GM23338 (cell line): ENCODE measurements around the gene PROSER2. TPM values are rescaled to one million over a fixed set of nuclear protein-coding genes. Genes with fewer than 3 reads are reported as not detected.

ENCODE experiments used
- ATAC-seq: fragments of 200-7000 bp; cut with Tn5 transposase; 3 replicates; pipeline ENCODE4 v1.9.1; 2020
- DNase-seq: peaks from one replicate; pipeline ENCODE4 v3.0.0-alpha.2; 2015; ENCODE audit warnings: low spot score
- H2AFZ ChIP-seq: fragments of 200-600 bp; sonication (generic); 2 replicates; pipeline ENCODE4 v1.8.0; 2016; ENCODE audit warnings: antibody characterized with exemption, mild to moderate bottlenecking, moderate library complexity
- H3F3A ChIP-seq: fragments of 200-600 bp; sonication (generic); replicated peaks from 2 replicates; pipeline ENCODE4 v1.8.0; 2017; ENCODE audit warnings: antibody characterized with exemption, mixed run types, low read depth
- H3K27ac ChIP-seq: fragments of 200-600 bp; sonication (generic); 2 replicates; pipeline ENCODE4 v1.6.1; 2016; ENCODE audit warnings: low read depth
- H3K27me3 ChIP-seq: fragments of 200-600 bp; sonication (generic); 2 replicates; pipeline ENCODE4 v1.8.0; 2016; ENCODE audit warnings: mild to moderate bottlenecking, mixed run types, moderate library complexity; ENCODE audit not compliant: insufficient read depth
- H3K36me3 ChIP-seq: fragments of 200-600 bp; sonication (generic); 2 replicates; pipeline ENCODE4 v1.8.0; 2016; ENCODE audit warnings: mild to moderate bottlenecking; ENCODE audit not compliant: insufficient read depth
- H3K4me1 ChIP-seq: fragments of 200-600 bp; sonication (generic); 2 replicates; pipeline ENCODE4 v1.8.0; 2016; ENCODE audit warnings: mild to moderate bottlenecking, moderate library complexity; ENCODE audit not compliant: insufficient read depth
- H3K4me2 ChIP-seq: fragments of 200-600 bp; sonication (generic); 2 replicates; pipeline ENCODE4 v1.7.1; 2017; ENCODE audit warnings: mixed run types
- H3K4me3 ChIP-seq: fragments of 200-600 bp; sonication (generic); 2 replicates; pipeline ENCODE4 v1.6.1; 2016; ENCODE audit warnings: mixed run types
- H3K79me2 ChIP-seq: fragments of 200-600 bp; sonication (generic); replicated peaks from 2 replicates; pipeline ENCODE4 v1.8.0; 2017; ENCODE audit warnings: mild to moderate bottlenecking; ENCODE audit not compliant: insufficient read depth
- H3K9me2 ChIP-seq: fragments of 200-600 bp; sonication (generic); 2 replicates; pipeline ENCODE4 v1.8.0; 2017; ENCODE audit not compliant: insufficient read depth
- H4K20me1 ChIP-seq: fragments of 200-600 bp; sonication (generic); replicated peaks from 2 replicates; pipeline ENCODE4 v1.8.0; 2017; ENCODE audit warnings: mild to moderate bottlenecking; ENCODE audit not compliant: insufficient read depth
- H3K27ac Mint-ChIP-seq: 2 replicates; pipeline ENCODE4 v1.8.0; 2020; ENCODE audit warnings: inconsistent platforms, mild to moderate bottlenecking, moderate library complexity, mixed read lengths
- H3K27me3 Mint-ChIP-seq: 3 replicates; pipeline ENCODE4 v1.8.0; 2022; ENCODE audit warnings: low read depth, mild to moderate bottlenecking, moderate library complexity, mixed read lengths, inconsistent platforms; ENCODE audit not compliant: insufficient read depth, poor library complexity
- H3K36me3 Mint-ChIP-seq: 3 replicates; pipeline ENCODE4 v1.8.0; 2021; ENCODE audit warnings: low read depth, mild to moderate bottlenecking, inconsistent platforms, moderate library complexity, mixed read lengths
- H3K4me1 Mint-ChIP-seq: 3 replicates; pipeline ENCODE4 v1.8.0; 2020; ENCODE audit warnings: mild to moderate bottlenecking, inconsistent platforms, mixed read lengths
- H3K4me3 Mint-ChIP-seq: 3 replicates; pipeline ENCODE4 v1.8.0; 2021; ENCODE audit warnings: moderate library complexity, mild to moderate bottlenecking, inconsistent platforms, mixed read lengths
- H3K9me3 Mint-ChIP-seq: 3 replicates; pipeline ENCODE4 v1.8.0; 2020; ENCODE audit warnings: moderate library complexity, mild to moderate bottlenecking, inconsistent platforms, mixed read lengths
- CREB1 ChIP-seq: fragments of 250-450 bp; sonication (Bioruptor Pico); IDR thresholded peaks from 2 replicates; pipeline ENCODE4 v1.5.0; 2020; ENCODE audit warnings: low read depth, mild to moderate bottlenecking, moderate library complexity
- CTCF ChIP-seq, 2 experiments: fragments of 200-600 bp in 1 of 2; sonication (generic) in 1 of 2; conservative IDR thresholded peaks; 2 replicates each; pipeline versions ENCODE4 v1.5.1 to v1.6.1; 2016 to 2017; ENCODE audit warnings: antibody characterized with exemption in 2 of 2, low read depth in 2 of 2, mild to moderate bottlenecking in 2 of 2, moderate library complexity in 1 of 2
- ETS1 ChIP-seq: IDR thresholded peaks from 2 replicates; pipeline ENCODE4 v1.6.1; 2016; ENCODE audit warnings: antibody characterized with exemption
- EZH2 ChIP-seq: fragments of 200-600 bp; sonication (generic); IDR thresholded peaks from one replicate; pipeline ENCODE4 v1.8.0; 2017; ENCODE audit warnings: antibody characterized with exemption, mild to moderate bottlenecking, low read depth; ENCODE audit not compliant: unreplicated experiment
- EZH2phosphoT487 ChIP-seq: fragments of 200-600 bp; sonication (generic); IDR thresholded peaks from one replicate; pipeline ENCODE4 v1.8.1; 2018; ENCODE audit warnings: antibody characterized with exemption; ENCODE audit not compliant: unreplicated experiment
- JUNB ChIP-seq: IDR thresholded peaks from one replicate; pipeline ENCODE4 v1.6.1; 2016; ENCODE audit warnings: antibody characterized with exemption; ENCODE audit not compliant: unreplicated experiment
- NANOG ChIP-seq: IDR thresholded peaks from 2 replicates; pipeline ENCODE4 v1.6.1; 2016; ENCODE audit warnings: antibody characterized with exemption, borderline replicate concordance
- POLR2AphosphoS5 ChIP-seq: IDR thresholded peaks from 2 replicates; pipeline ENCODE4 v1.6.1; 2016; ENCODE audit warnings: antibody characterized with exemption, low read depth
- REST ChIP-seq: IDR thresholded peaks from one replicate; pipeline ENCODE4 v1.6.1; 2018; ENCODE audit warnings: antibody characterized with exemption; ENCODE audit not compliant: unreplicated experiment
- STAT1 ChIP-seq: IDR thresholded peaks from one replicate; pipeline ENCODE4 v1.6.1; 2016; ENCODE audit warnings: antibody characterized with exemption; ENCODE audit not compliant: unreplicated experiment
- ZNF114 ChIP-seq: fragments of 250-450 bp; sonication (Bioruptor Pico); IDR thresholded peaks from 2 replicates; pipeline ENCODE4 v1.5.0; 2020; ENCODE audit warnings: mild to moderate bottlenecking, moderate library complexity
- ZNF331 ChIP-seq: fragments of 250-450 bp; sonication (Bioruptor Pico); IDR thresholded peaks from 2 replicates; pipeline ENCODE4 v1.5.0; 2020; ENCODE audit warnings: low read depth, mild to moderate bottlenecking, moderate library complexity
- polyA plus RNA-seq: library from polyadenylated mRNA; unstranded; fragments of >200 nt; fragmentation: Nextera tagmentation; extraction: Ambion mirVana; gene quantifications from 2 replicates; pipeline ENCODE4 v1.2.1, GENCODE V29; 2016
- total RNA-seq: library from RNA; depleted of rRNA; stranded (reverse); fragments of >200 nt; shearing (Covaris generic); gene quantifications from 2 replicates; pipeline ENCODE4 v1.2.3, GENCODE V29; 2014

The PROSER2 gene
- total and polyA plus RNA-seq, 2 experiments from 2014 or later: 4.2 to 10.8 TPM

GRCh38 chr10:11804336-11804735 lies 18.8 kb upstream of the PROSER2 start:
- Histone ChIP-seq H3K9me2 (no peaks in the 10 kb centered on the region), H3K4me2 (no peak overlapping the region), H3F3A (no peaks in the 10 kb centered on the region), H2AFZ (peak overlapping the region; percentile 43; the same call in 1 of the 2 replicates), H3K27ac (no peak overlapping the region), H3K36me3 (no peaks in the 10 kb centered on the region), H3K4me3 (no peak overlapping the region), H3K4me1 (no peaks in the 10 kb centered on the region), H4K20me1 (no peaks in the 10 kb centered on the region), H3K27me3 (no peaks in the 10 kb centered on the region), H3K79me2 (no peaks in the 10 kb centered on the region)
- peaks cover 6% of the 10 kb centered on the region; the same call in 1 of the 3 replicates for H3K4me1 Mint-ChIP-seq
- peaks cover 3% of the 10 kb centered on the region for H3K27me3 Mint-ChIP-seq
- TF ChIP-seq STAT1 (no peak), CREB1 (CRISPR knock-in tag) (no peak), ZNF331 (no peak), CTCF (conservative IDR thresholded peaks at IDR 0.05; ENCODE audit: low read depth in 2 of 2) (no peak)
- H3K4me3 Mint-ChIP-seq: no peak overlapping the region
- H3K9me3 Mint-ChIP-seq: peaks cover 9% of the 10 kb centered on the region; the same call in 1 of the 3 replicates
- ATAC-seq (no peak), DNase-seq (no peak)
- H3K27ac Mint-ChIP-seq: no peak overlapping the region
- H3K36me3 Mint-ChIP-seq: no peaks in the 10 kb centered on the region

- Histone ChIP-seq H3K36me3 (no peaks in the 10 kb centered on the region), H3K79me2 (no peaks in the 10 kb centered on the region), H4K20me1 (no peaks in the 10 kb centered on the region), H3K9me2 (no peaks in the 10 kb centered on the region), H3K27me3 (no peaks in the 10 kb centered on the region), H2AFZ (0 out of 2 replicates have a peak overlapping the region, but pooled peaks have one; percentile 81), H3K4me2 (no peak overlapping the region), H3K4me3 (no peak overlapping the region), H3F3A (no peaks in the 10 kb centered on the region), H3K27ac (no peak overlapping the region), H3K4me1 (no peaks in the 10 kb centered on the region; the same call in 1 of the 2 replicates)
- peaks cover 9% of the 10 kb centered on the region; the same call in 1 of the 3 replicates for H3K9me3 Mint-ChIP-seq
- H3K4me1 Mint-ChIP-seq: peaks cover 6% of the 10 kb centered on the region
- H3K36me3 Mint-ChIP-seq: no peaks in the 10 kb centered on the region
- no peak for DNase-seq
- H3K27ac Mint-ChIP-seq: no peak overlapping the region
- H3K27me3 Mint-ChIP-seq: peaks cover 3% of the 10 kb centered on the region
- no peak overlapping the region for H3K4me3 Mint-ChIP-seq
- no peak for ATAC-seq
- TF ChIP-seq ETS1: no peak
- no peak for TF ChIP-seq ZNF114 (CRISPR knock-in tag)
- no peak for TF ChIP-seq REST
- TF ChIP-seq POLR2AphosphoS5: no peak
- TF ChIP-seq NANOG: no peak
- TF ChIP-seq EZH2phosphoT487: no peak
- TF ChIP-seq EZH2: no peak
- TF ChIP-seq ZNF331: no peak
- TF ChIP-seq STAT1: no peak
- TF ChIP-seq CTCF (conservative IDR thresholded peaks at IDR 0.05; ENCODE audit: low read depth in 2 of 2): no peak
- TF ChIP-seq JUNB: no peak
Measured at GRCh38 chr10:11805792-11806191, 17.4 kb upstream of the PROSER2 start.
